ENCODE measurements around the gene NEXN.

- TF ChIP-seq, protein P1, sequence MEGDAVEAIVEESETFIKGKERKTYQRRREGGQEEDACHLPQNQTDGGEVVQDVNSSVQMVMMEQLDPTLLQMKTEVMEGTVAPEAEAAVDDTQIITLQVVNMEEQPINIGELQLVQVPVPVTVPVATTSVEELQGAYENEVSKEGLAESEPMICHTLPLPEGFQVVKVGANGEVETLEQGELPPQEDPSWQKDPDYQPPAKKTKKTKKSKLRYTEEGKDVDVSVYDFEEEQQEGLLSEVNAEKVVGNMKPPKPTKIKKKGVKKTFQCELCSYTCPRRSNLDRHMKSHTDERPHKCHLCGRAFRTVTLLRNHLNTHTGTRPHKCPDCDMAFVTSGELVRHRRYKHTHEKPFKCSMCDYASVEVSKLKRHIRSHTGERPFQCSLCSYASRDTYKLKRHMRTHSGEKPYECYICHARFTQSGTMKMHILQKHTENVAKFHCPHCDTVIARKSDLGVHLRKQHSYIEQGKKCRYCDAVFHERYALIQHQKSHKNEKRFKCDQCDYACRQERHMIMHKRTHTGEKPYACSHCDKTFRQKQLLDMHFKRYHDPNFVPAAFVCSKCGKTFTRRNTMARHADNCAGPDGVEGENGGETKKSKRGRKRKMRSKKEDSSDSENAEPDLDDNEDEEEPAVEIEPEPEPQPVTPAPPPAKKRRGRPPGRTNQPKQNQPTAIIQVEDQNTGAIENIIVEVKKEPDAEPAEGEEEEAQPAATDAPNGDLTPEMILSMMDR (IDR thresholded peaks at IDR 0.05): no peak
- TF ChIP-seq POLR2AphosphoS5 (IDR thresholded peaks at IDR 0.05) (no peak), POLR2A (IDR thresholded peaks at IDR 0.05) (no peak)
Measured at GRCh38 chr1:77847621-77848080, 40.8 kb upstream of the NEXN start.

Data from prostate gland (tissue), 2 donors.